HCT116 (cell line): ENCODE measurements around the gene CAP2. TPM values are rescaled to one million over a fixed set of nuclear protein-coding genes. Genes with fewer than 3 reads are reported as not detected.

Experiments used
- ATAC-seq: fragments of 200-7000 bp; cut with Tn5 transposase; 2 replicates; pipeline ENCODE4 v1.9.1; 2020; ENCODE audit warnings: mild to moderate bottlenecking, moderate library complexity
- BruUV-seq: library from RNA; stranded (reverse); fragments of 400-500 nt; replicated peaks from 2 replicates; lab custom pipeline; 2021; lab: Mats Ljungman, UMichigan
- CTCF ChIA-PET: fragments of 300-600 bp; sonication (Branson Sonifier 250); formaldehyde crosslinking; loops from one replicate; lab custom pipeline; 2021; ENCODE audit warnings: antibody characterized with exemption; lab: Charles Lee
- POLR2A ChIA-PET: fragments of 300-600, 350-600 bp; sonication (Branson Sonifier 250); formaldehyde crosslinking; loops from one replicate; lab custom pipeline; 2021; ENCODE audit warnings: antibody characterized with exemption; lab: Charles Lee
- RAD21 ChIA-PET, 2 experiments: fragments of 300-600 bp; sonication (Branson Sonifier 250); formaldehyde crosslinking; loops; one replicate each; lab custom pipeline; 2023; ENCODE audit warnings: low total read pairs in 2 of 2; ENCODE audit not compliant: uncharacterized antibody in 2 of 2, unreplicated experiment in 2 of 2, low non-redundant PET in 1 of 2; lab: Charles Lee
- DNase-seq: peaks from one replicate; pipeline ENCODE4 v3.0.0-alpha.2; 2010; ENCODE audit warnings: low read depth, low spot score
- H2AFZ ChIP-seq: fragments of 200-600 bp; shearing (Covaris generic), sonication (generic); 2 replicates; pipeline ENCODE4 v1.6.1; 2017; ENCODE audit warnings: low read depth, mixed run types, mixed read lengths, antibody characterized with exemption, low read length; ENCODE audit not compliant: poor library complexity, severe bottlenecking
- H3K27ac ChIP-seq: 2 replicates; pipeline ENCODE4 v1.5.1; 2012; ENCODE audit warnings: low read depth, low read length
- H3K27me3 ChIP-seq: fragments of 200-600 bp; sonication (generic); 2 replicates; pipeline ENCODE4 v1.6.1; 2016; ENCODE audit warnings: mixed run types, low read length, mixed read lengths; ENCODE audit not compliant: insufficient read depth
- H3K36me3 ChIP-seq, 2 experiments: fragments of 200-500 bp in 1 of 2; fragments of 200-600 bp in 1 of 2; sonication (Bioruptor generic) in 1 of 2; sonication (generic) in 1 of 2; 2 replicates each; pipeline versions ENCODE4 v1.5.1 to v1.6.1; 2014 to 2016; ENCODE audit warnings: low read length in 2 of 2, inconsistent platforms in 1 of 2, mixed read lengths in 1 of 2, mixed run types in 1 of 2; ENCODE audit not compliant: insufficient read depth in 2 of 2, control insufficient read depth in 1 of 2
- H3K4me1 ChIP-seq, 2 experiments: fragments of 200-600 bp in 1 of 2; sonication (generic) in 1 of 2; 2 replicates each; pipeline versions ENCODE4 v1.5.1 to v1.6.1; 2012 to 2017; ENCODE audit warnings: low read length in 2 of 2, inconsistent platforms in 1 of 2, mild to moderate bottlenecking in 1 of 2, mixed read lengths in 1 of 2, mixed run types in 1 of 2, moderate library complexity in 1 of 2; ENCODE audit not compliant: insufficient read depth in 2 of 2, control insufficient read depth in 1 of 2
- H3K4me2 ChIP-seq: fragments of 200-600 bp; sonication (generic); 2 replicates; pipeline ENCODE4 v1.6.1; 2017; ENCODE audit warnings: mixed run types, low read length, mixed read lengths
- H3K4me3 ChIP-seq, 2 experiments: fragments of 200-600 bp in 1 of 2; sonication (generic) in 1 of 2; replicated peaks in 1 of 2; 2 replicates each; pipeline ENCODE4 v1.5.1; 2011 to 2016; ENCODE audit warnings: low read length in 2 of 2, control low read depth in 1 of 2, low read depth in 1 of 2, mild to moderate bottlenecking in 1 of 2, mixed read lengths in 1 of 2, mixed run types in 1 of 2
- H3K79me2 ChIP-seq: fragments of 200-600 bp; sonication (generic); 2 replicates; pipeline ENCODE4 v1.6.1; 2017; ENCODE audit warnings: mild to moderate bottlenecking, mixed run types, low read length, moderate library complexity, mixed read lengths; ENCODE audit not compliant: insufficient read depth
- H3K9ac ChIP-seq: fragments of 200-600 bp; sonication (generic); 2 replicates; pipeline ENCODE4 v1.6.1; 2016; ENCODE audit warnings: low read length, mixed read lengths
- H3K9me2 ChIP-seq: fragments of 200-600 bp; sonication (generic), shearing (Covaris generic); 2 replicates; pipeline ENCODE4 v1.6.1; 2017; ENCODE audit warnings: mixed run types, mild to moderate bottlenecking, moderate library complexity; ENCODE audit not compliant: insufficient read depth
- H3K9me3 ChIP-seq, 2 experiments: fragments of 200-500 bp in 1 of 2; fragments of 200-600 bp in 1 of 2; sonication (Bioruptor generic) in 1 of 2; sonication (generic) in 1 of 2; 2 replicates each; pipeline ENCODE4 v1.6.1; 2014 to 2017; ENCODE audit warnings: low read length in 2 of 2, mixed read lengths in 2 of 2, inconsistent platforms in 1 of 2, low read depth in 1 of 2, mild to moderate bottlenecking in 1 of 2, mixed run types in 1 of 2, moderate library complexity in 1 of 2; ENCODE audit not compliant: control insufficient read depth in 1 of 2, insufficient read depth in 1 of 2
- H4K20me1 ChIP-seq: fragments of 200-600 bp; sonication (generic), shearing (Covaris generic); 2 replicates; pipeline ENCODE4 v1.6.1; 2017; ENCODE audit warnings: mixed run types, mild to moderate bottlenecking, moderate library complexity; ENCODE audit not compliant: insufficient read depth
- CBX3 ChIP-seq: IDR thresholded peaks from 2 replicates; pipeline ENCODE4 v1.6.1; 2012; ENCODE audit warnings: low read depth
- CTCF ChIP-seq, 3 experiments: fragments of 200-600 bp in 1 of 3; sonication (generic) in 1 of 3; IDR thresholded peaks in 2 of 3; conservative IDR thresholded peaks in 1 of 3; 2 replicates each; pipeline ENCODE4 v1.5.1; 2012 to 2017; ENCODE audit warnings: low read depth in 2 of 3, low read length in 2 of 3, antibody characterized with exemption in 1 of 3, borderline replicate concordance in 1 of 3, control low read depth in 1 of 3, mild to moderate bottlenecking in 1 of 3, mixed read lengths in 1 of 3, mixed run types in 1 of 3, moderate library complexity in 1 of 3; ENCODE audit not compliant: insufficient read depth in 1 of 3
- EZH2phosphoT487 ChIP-seq: fragments of 200-600 bp; IDR thresholded peaks from 2 replicates; pipeline ENCODE4 v1.6.1; 2018; ENCODE audit warnings: antibody characterized with exemption, borderline replicate concordance
- JUND ChIP-seq: IDR thresholded peaks from 2 replicates; pipeline ENCODE4 v1.6.1; 2012
- MAX ChIP-seq: IDR thresholded peaks from 2 replicates; pipeline ENCODE4 v1.6.1; 2012
- POLR2A ChIP-seq: IDR thresholded peaks from 2 replicates; pipeline ENCODE4 v1.7.0; 2011; ENCODE audit warnings: borderline replicate concordance; ENCODE audit not compliant: insufficient read depth, insufficient read length; ENCODE audit errors: extremely low read depth
- POLR2AphosphoS5 ChIP-seq: IDR thresholded peaks from 2 replicates; pipeline ENCODE4 v1.6.1; 2011; ENCODE audit warnings: mild to moderate bottlenecking, low read depth, low read length, moderate library complexity
- RAD21 ChIP-seq: IDR thresholded peaks from 2 replicates; pipeline ENCODE4 v1.6.1; 2012; ENCODE audit warnings: low read depth, mild to moderate bottlenecking
- SP1 ChIP-seq: IDR thresholded peaks from 2 replicates; pipeline ENCODE4 v1.6.1; 2012; ENCODE audit warnings: low read depth
- TCF7L2 ChIP-seq: IDR thresholded peaks from 2 replicates; pipeline ENCODE4 v1.7.0; 2011; ENCODE audit warnings: borderline replicate concordance, inconsistent platforms; ENCODE audit not compliant: insufficient read depth, insufficient read length; ENCODE audit errors: extremely low read depth
- YY1 ChIP-seq: IDR thresholded peaks from 2 replicates; pipeline ENCODE4 v1.6.1; 2011; ENCODE audit warnings: low read length, low read depth, moderate library complexity, mild to moderate bottlenecking; ENCODE audit not compliant: insufficient replicate concordance; ENCODE audit errors: extremely low read depth
- ZNF274 ChIP-seq: fragments of 200-500 bp; sonication (Bioruptor generic); IDR thresholded peaks from 2 replicates; pipeline ENCODE4 v1.6.1; 2014; ENCODE audit warnings: mild to moderate bottlenecking, low read depth, low read length, inconsistent platforms
- intact Hi-C: fragments of 100-400 bp; cut with micrococcal nuclease; formaldehyde crosslinking; loops from 2 replicates; pipeline ENCODE4 v1.10.0; 2022
- total RNA-seq: library from RNA; stranded (reverse); gene quantifications from one replicate; pipeline ENCODE4 v1.2.1, GENCODE V29; 2021; ENCODE audit not compliant: unreplicated experiment
- TF ChIP-seq, protein P1 (sequence below): IDR thresholded peaks from 2 replicates; pipeline ENCODE4 v1.6.1; 2012; ENCODE audit warnings: low read depth
- TF ChIP-seq, protein P2 (sequence below): IDR thresholded peaks from 2 replicates; pipeline ENCODE4 v1.6.1; 2012

The CAP2 gene
- total RNA-seq, 1 experiment from 2014 or later: 3.8 TPM

DNA sequence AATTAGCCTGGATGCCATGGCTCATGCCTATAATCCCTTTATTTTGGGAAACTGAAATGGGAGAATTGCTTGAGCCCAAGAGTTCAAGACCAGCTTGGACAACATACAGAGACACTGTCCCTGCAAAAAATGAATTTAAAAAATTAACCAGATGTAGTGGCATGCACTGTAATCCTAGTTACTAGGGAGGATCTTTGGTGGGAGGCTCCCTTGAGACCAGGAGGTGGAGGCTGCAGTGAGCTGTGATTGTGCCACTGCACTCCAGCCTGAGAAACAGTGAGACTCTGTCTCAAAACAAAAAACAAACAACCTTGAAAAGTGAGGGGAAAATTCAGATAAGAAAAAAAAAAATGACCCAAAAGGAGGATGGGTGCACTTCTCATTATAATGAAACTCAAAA lies 23.4 kb downstream of the CAP2 start:
- no peak overlapping the region for H3K27ac ChIP-seq
- TF ChIP-seq CTCF (IDR thresholded peaks at IDR 0.05 in 2 of 3, conservative IDR thresholded peaks at IDR 0.05 in 1 of 3; ENCODE audit: borderline replicate concordance in 1 of 3, insufficient read depth in 1 of 3, low read depth in 2 of 3, low read length in 2 of 3) (no peak), POLR2A (no peak), CBX3 (no peak), MAX (no peak), TCF7L2 (no peak), ZNF274 (no peak), YY1 (no peak), EZH2phosphoT487 (no peak), POLR2AphosphoS5 (no peak), SP1 (no peak), JUND (no peak), RAD21 (no peak)
- TF ChIP-seq, protein P1, sequence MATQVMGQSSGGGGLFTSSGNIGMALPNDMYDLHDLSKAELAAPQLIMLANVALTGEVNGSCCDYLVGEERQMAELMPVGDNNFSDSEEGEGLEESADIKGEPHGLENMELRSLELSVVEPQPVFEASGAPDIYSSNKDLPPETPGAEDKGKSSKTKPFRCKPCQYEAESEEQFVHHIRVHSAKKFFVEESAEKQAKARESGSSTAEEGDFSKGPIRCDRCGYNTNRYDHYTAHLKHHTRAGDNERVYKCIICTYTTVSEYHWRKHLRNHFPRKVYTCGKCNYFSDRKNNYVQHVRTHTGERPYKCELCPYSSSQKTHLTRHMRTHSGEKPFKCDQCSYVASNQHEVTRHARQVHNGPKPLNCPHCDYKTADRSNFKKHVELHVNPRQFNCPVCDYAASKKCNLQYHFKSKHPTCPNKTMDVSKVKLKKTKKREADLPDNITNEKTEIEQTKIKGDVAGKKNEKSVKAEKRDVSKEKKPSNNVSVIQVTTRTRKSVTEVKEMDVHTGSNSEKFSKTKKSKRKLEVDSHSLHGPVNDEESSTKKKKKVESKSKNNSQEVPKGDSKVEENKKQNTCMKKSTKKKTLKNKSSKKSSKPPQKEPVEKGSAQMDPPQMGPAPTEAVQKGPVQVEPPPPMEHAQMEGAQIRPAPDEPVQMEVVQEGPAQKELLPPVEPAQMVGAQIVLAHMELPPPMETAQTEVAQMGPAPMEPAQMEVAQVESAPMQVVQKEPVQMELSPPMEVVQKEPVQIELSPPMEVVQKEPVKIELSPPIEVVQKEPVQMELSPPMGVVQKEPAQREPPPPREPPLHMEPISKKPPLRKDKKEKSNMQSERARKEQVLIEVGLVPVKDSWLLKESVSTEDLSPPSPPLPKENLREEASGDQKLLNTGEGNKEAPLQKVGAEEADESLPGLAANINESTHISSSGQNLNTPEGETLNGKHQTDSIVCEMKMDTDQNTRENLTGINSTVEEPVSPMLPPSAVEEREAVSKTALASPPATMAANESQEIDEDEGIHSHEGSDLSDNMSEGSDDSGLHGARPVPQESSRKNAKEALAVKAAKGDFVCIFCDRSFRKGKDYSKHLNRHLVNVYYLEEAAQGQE: no peak
- TF ChIP-seq, protein P2, sequence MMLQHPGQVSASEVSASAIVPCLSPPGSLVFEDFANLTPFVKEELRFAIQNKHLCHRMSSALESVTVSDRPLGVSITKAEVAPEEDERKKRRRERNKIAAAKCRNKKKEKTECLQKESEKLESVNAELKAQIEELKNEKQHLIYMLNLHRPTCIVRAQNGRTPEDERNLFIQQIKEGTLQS: no peak
- TF ChIP-seq, all 23 proteins: peak for 0
- DNase-seq: no peak
- no TSS peak for BruUV-seq
- no peak for ATAC-seq
- ChIA-PET RAD21 (no interaction called here), CTCF (no interaction called here), POLR2A (no interaction called here)
- no peaks in the 10 kb centered on the region for H4K20me1 ChIP-seq
- H3K27me3 ChIP-seq: no peaks in the 10 kb centered on the region
- H3K4me2 ChIP-seq: peak overlapping the region; percentile 43; the same call in 1 of the 2 replicates
- H3K9me2 ChIP-seq: no peaks in the 10 kb centered on the region
- no peaks in the 10 kb centered on the region for H3K9me3 ChIP-seq
- H3K4me1 ChIP-seq: peaks cover 4 to 25% of the 10 kb centered on the region in 2 experiments; a peak in 3 of 4 replicates
- intact Hi-C loops: no loop called here
- H3K79me2 ChIP-seq: no peaks in the 10 kb centered on the region; the same call in 1 of the 2 replicates
- no peak overlapping the region for H3K9ac ChIP-seq
- H3K36me3 ChIP-seq: no peaks in the 10 kb centered on the region
- no peak overlapping the region for H2AFZ ChIP-seq
- H3K4me3 ChIP-seq: no peak overlapping the region
